Kidney (tissue), 14 donors: ENCODE data around the gene RARA. TPM values are rescaled to one million over a fixed set of nuclear protein-coding genes. Genes with fewer than 3 reads are reported as not detected.

Experiments used
- DNase-seq, 5 donors: peaks; one replicate each; pipeline ENCODE4 v3.0.0-alpha.2; 2013 to 2020
- FAIRE-seq: peaks from 2 replicates; lab custom pipeline; 2012; peaks lifted over from hg19 to GRCh38; lab: Jason Lieb, UNC
- H3K27ac ChIP-seq, 2 donors: one replicate each; pipeline ENCODE4 v1.7.0; 2013; ENCODE audit warnings: low read depth in 2 of 2, low read length in 2 of 2, inconsistent platforms in 1 of 2
- H3K27me3 ChIP-seq: one replicate; pipeline ENCODE4 v1.7.1; 2013; ENCODE audit warnings: low read length, inconsistent platforms; ENCODE audit not compliant: control insufficient read depth, insufficient read depth
- H3K36me3 ChIP-seq, 3 donors: one replicate each; pipeline versions ENCODE4 v1.7.0 to v1.7.1; 2013; ENCODE audit warnings: low read length in 3 of 3, control low read depth in 1 of 3, inconsistent platforms in 1 of 3; ENCODE audit not compliant: insufficient read depth in 3 of 3, control insufficient read depth in 2 of 3
- H3K4me1 ChIP-seq, 3 donors: one replicate each; pipeline versions ENCODE4 v1.7.0 to v1.7.1; 2013; ENCODE audit warnings: low read length in 3 of 3, inconsistent platforms in 1 of 3, low read depth in 1 of 3; ENCODE audit not compliant: control insufficient read depth in 2 of 3, insufficient read depth in 2 of 3
- H3K4me3 ChIP-seq, 3 donors: one replicate each; pipeline versions ENCODE4 v1.7.0 to v1.8.1; 2013; ENCODE audit warnings: low read length in 3 of 3, control low read depth in 1 of 3, inconsistent platforms in 1 of 3
- H3K9ac ChIP-seq, 3 donors: one replicate each; pipeline versions ENCODE4 v1.7.0 to v1.7.1; 2013; ENCODE audit warnings: low read length in 3 of 3, control low read depth in 1 of 3, inconsistent platforms in 1 of 3
- H3K9me3 ChIP-seq, 3 donors: one replicate each; pipeline versions ENCODE4 v1.7.0 to v1.7.1; 2013; ENCODE audit warnings: low read length in 3 of 3, control low read depth in 1 of 3, inconsistent platforms in 1 of 3; ENCODE audit not compliant: control insufficient read depth in 2 of 3, insufficient read depth in 1 of 3
- CTCF ChIP-seq: IDR thresholded peaks from 3 replicates; pipeline ENCODE4 v1.5.1; 2012; ENCODE audit warnings: mild to moderate bottlenecking, moderate library complexity, borderline replicate concordance; ENCODE audit not compliant: insufficient read depth; ENCODE audit errors: extremely low read depth
- intact Hi-C: fragments of 100-400 bp; cut with DNase I; formaldehyde crosslinking; loops from one replicate; pipeline ENCODE4 v1.11.1; 2022
- polyA plus RNA-seq: library from polyadenylated mRNA; stranded (reverse); fragments of 350-450 nt; fragmentation: Illumina TruSeq; extraction: RNeasy Lipid Tissue Mini Kit (QIAGEN cat#74804); gene quantifications from one replicate; pipeline ENCODE4 v1.2.3, GENCODE V29; 2014; ENCODE audit warnings: low read depth, low replicate concordance; ENCODE audit not compliant: insufficient read depth
- total RNA-seq: library from RNA; stranded (reverse); fragmentation: NEBNext Ultra II Directional; extraction: Animal tissue kit (Norgen Biotek cat#: 25700); gene quantifications from one replicate; pipeline ENCODE4 v1.2.1, GENCODE V29; 2021
- donor health status: control.
- donor health status: control.
- donor health status: control.
- donor health status: control.
- donor health status: control.
- donor health status: DM: yes; HTN: yes; CAD: no.
- donor health status: Normal renal cell carcinoma (clear cell type).

Gene RARA
- total and polyA plus RNA-seq, 2 donors from 2014 or later = 22.5 to 45.7 TPM

- Histone ChIP-seq H3K9me3 (no peaks in the 10 kb centered on the region), H3K9ac (no peak overlapping the region), H3K4me1 (peaks cover 9 to 70% (median 47%) of the 10 kb centered on the region in 3 donors), H3K36me3 (no peaks in the 10 kb centered on the region), H3K4me3 (no peak overlapping the region), H3K27ac (peak overlapping the region in 1 of 2 donors; percentile 71), H3K27me3 (no peaks in the 10 kb centered on the region)
- peak in 4 of 5 donors; percentile 54 to 98 (median 82) for DNase-seq
- FAIRE-seq = no peak
- intact Hi-C loops = no loop called here
- no peak for TF ChIP-seq CTCF
Measured at GRCh38 chr17:40314584-40314956, 5.6 kb downstream of the RARA start.

GRCh38 chr17:40315206-40315605 is 6.2 kb downstream of the RARA start:
- FAIRE-seq (no peak), DNase-seq (no peak)
- no peaks in the 10 kb centered on the region for H3K36me3 ChIP-seq
- no peaks in the 10 kb centered on the region for H3K27me3 ChIP-seq
- TF ChIP-seq CTCF = no peak
- no peaks in the 10 kb centered on the region for H3K9me3 ChIP-seq
- H3K27ac ChIP-seq = peak overlapping the region in 1 of 2 donors; percentile 13
- H3K9ac ChIP-seq = no peak overlapping the region
- intact Hi-C loops = no loop called here
- no peak overlapping the region for H3K4me3 ChIP-seq
- peaks cover 6 to 69% (median 47%) of the 10 kb centered on the region in 3 donors for H3K4me1 ChIP-seq

GRCh38 chr17:40315678-40316570 is 6.9 kb downstream of the RARA start:
- FAIRE-seq (no peak), DNase-seq (peak in 1 of 5 donors; percentile 60)
- Histone ChIP-seq H3K4me3 (peak overlapping the region in 2 of 3 donors; percentile 4 to 27), H3K9me3 (no peaks in the 10 kb centered on the region), H3K27me3 (no peaks in the 10 kb centered on the region), H3K36me3 (no peaks in the 10 kb centered on the region), H3K27ac (peak overlapping the region; percentile 22 to 58), H3K9ac (peak overlapping the region in 2 of 3 donors; percentile 3 to 13), H3K4me1 (peaks cover 3 to 69% (median 48%) of the 10 kb centered on the region in 3 donors)
- no peak for TF ChIP-seq CTCF
- intact Hi-C loops = no loop called here
